Caki2 (cell line): ENCODE measurements around the gene UTF1. TPM values are rescaled to one million over a fixed set of nuclear protein-coding genes. Genes with fewer than 3 reads are reported as not detected.

Source experiments
- DNase-seq: peaks from one replicate; pipeline ENCODE4 v3.0.0-alpha.2; 2015; ENCODE audit warnings: low read depth
- in situ Hi-C: cut with HindIII; loops from 2 replicates; pipeline ENCODE4 v1.10.0; 2016; ENCODE audit warnings: low sequenced_read_pairs, low pct_unique_long_range_greater_than_20kb, mixed read lengths
- total RNA-seq: library from RNA; depleted of rRNA; stranded (reverse); fragments of >200 nt; shearing (Covaris generic); gene quantifications from 2 replicates; pipeline ENCODE4 v1.2.3, GENCODE V29; 2014; ENCODE audit warnings: low replicate concordance; rRNA removed

Gene UTF1
- total RNA-seq = not detected in 2 replicates

- no peak for DNase-seq
- in situ Hi-C loops = no loop called here
Measured at GRCh38 chr10:133230044-133230361, at the start of gene UTF1. UTF1 (plus strand) TSS chr10:133230217; CDS start chr10:133230289, 72 bp downstream.

- in situ Hi-C loops = no loop called here
- DNase-seq = no peak
Measured at GRCh38 chr10:133180965-133181639, 48.9 kb upstream of the UTF1 start.

GRCh38 chr10:133182190-133182589, 47.8 kb upstream of the UTF1 start:
- no peak for DNase-seq
- in situ Hi-C loops = no loop called here

GRCh38 chr10:133182791-133183645, 47.0 kb upstream of the UTF1 start:
- in situ Hi-C loops = no loop called here
- DNase-seq = no peak

- no peak for DNase-seq
- in situ Hi-C loops = no loop called here
Measured at GRCh38 chr10:133183646-133184378, 46.2 kb upstream of the UTF1 start.

GRCh38 chr10:133184591-133185244, 45.3 kb upstream of the UTF1 start:
- in situ Hi-C loops = no loop called here
- no peak for DNase-seq

GRCh38 chr10:133185421-133185820, 44.6 kb upstream of the UTF1 start:
- in situ Hi-C loops = no loop called here

GRCh38 chr10:133185916-133186315, 44.1 kb upstream of the UTF1 start:
- no peak for DNase-seq
- in situ Hi-C loops = no loop called here

More at GRCh38 chr10:133185421-133185820, 44.6 kb upstream of the UTF1 start:
- DNase-seq = no peak

- in situ Hi-C loops = no loop called here
- no peak for DNase-seq
Measured at GRCh38 chr10:133186416-133187090, 43.5 kb upstream of the UTF1 start.

GRCh38 chr10:133187091-133187905, 42.7 kb upstream of the UTF1 start:
- DNase-seq = no peak
- in situ Hi-C loops = no loop called here

- DNase-seq = no peak
- in situ Hi-C loops = no loop called here
Measured at GRCh38 chr10:133187906-133188681, 41.9 kb upstream of the UTF1 start.

- in situ Hi-C loops = no loop called here
- no peak for DNase-seq
Measured at GRCh38 chr10:133189256-133189655, 40.8 kb upstream of the UTF1 start.

- no peak for DNase-seq
- in situ Hi-C loops = no loop called here
Measured at GRCh38 chr10:133189726-133190125, 40.3 kb upstream of the UTF1 start.

- no peak for DNase-seq
- in situ Hi-C loops = no loop called here
Measured at GRCh38 chr10:133190225-133190624, 39.8 kb upstream of the UTF1 start.

- in situ Hi-C loops = no loop called here
- no peak for DNase-seq
Measured at GRCh38 chr10:133191651-133192050, 38.4 kb upstream of the UTF1 start.

- in situ Hi-C loops = no loop called here
Measured at GRCh38 chr10:133194151-133194550, 35.9 kb upstream of the UTF1 start.

GRCh38 chr10:133195096-133195495, 34.9 kb upstream of the UTF1 start:
- DNase-seq = no peak
- in situ Hi-C loops = no loop called here

More at GRCh38 chr10:133194151-133194550, 35.9 kb upstream of the UTF1 start:
- DNase-seq = no peak
